ENCODE results near the gene SLC5A5. TPM values are rescaled to one million over a fixed set of nuclear protein-coding genes. Genes with fewer than 3 reads are reported as not detected.

Gene SLC5A5
- 0.22 TPM for total RNA-seq
- long read RNA-seq, result 0 reads

DNA sequence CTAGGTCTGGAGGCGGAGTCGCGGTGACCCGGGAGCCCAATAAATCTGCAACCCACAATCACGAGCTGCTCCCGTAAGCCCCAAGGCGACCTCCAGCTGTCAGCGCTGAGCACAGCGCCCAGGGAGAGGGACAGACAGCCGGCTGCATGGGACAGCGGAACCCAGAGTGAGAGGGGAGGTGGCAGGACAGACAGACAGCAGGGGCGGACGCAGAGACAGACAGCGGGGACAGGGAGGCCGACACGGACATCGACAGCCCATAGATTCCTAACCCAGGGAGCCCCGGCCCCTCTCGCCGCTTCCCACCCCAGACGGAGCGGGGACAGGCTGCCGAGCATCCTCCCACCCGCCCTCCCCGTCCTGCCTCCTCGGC lies at the start of gene SLC5A5:
Gene SLC5A5 (plus strand): TSS at position 68 of the 373 bp plus-strand sequence. CDS start 375 bp downstream, outside the sequence.
- DNase-seq (ENCODE audit: low spot score), result no peak

DNA sequence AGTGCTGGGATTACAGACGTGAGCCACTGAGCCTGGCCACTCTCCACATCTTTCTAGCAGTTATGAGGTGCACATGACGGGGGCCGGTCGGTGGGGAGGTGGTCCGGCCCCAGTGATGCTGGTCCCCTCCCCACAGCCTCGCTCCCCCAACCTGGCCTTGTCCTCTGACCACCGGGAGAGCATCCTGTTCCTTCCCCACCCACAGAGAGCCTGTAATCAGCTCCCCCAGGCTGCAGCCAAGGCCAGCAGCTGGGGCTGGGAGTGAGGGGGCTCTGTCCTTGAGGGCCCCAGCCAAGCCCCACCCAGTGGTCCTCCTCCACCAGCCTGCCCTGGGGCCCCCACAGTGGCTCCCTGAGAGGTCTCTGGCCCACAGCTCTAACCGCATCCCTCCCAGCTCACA lies 47.4 kb upstream of the SLC5A5 start:
- DNase-seq (ENCODE audit: low spot score), result no peak

DNA sequence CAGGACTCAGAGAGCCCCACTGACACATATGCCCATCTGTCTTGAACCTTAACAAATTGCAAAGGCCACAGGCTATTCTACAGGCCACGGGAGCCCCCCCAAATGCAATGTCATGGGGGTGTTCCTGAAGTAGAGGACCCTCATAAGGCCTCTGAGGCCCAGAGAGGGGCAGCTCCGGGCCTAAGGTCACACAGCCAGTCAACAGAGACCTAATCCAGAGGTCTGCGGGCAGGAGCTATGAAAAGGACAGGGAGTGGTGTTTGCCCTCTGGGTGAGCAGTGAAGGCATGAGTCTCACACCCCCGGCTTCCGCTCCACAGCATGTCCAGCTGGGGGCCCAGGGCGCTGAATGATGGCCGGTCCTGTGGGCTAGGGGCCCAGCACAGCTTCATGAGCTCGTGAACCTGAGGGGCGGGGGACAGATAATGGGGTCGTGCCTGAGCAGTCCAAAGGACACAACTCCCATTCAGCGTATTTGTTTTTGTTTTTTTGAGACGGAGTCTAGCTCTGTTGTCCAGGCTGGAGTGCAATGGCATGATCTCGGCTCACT lies 45.2 kb upstream of the SLC5A5 start:
- no peak for DNase-seq (ENCODE audit: low spot score)

DNA sequence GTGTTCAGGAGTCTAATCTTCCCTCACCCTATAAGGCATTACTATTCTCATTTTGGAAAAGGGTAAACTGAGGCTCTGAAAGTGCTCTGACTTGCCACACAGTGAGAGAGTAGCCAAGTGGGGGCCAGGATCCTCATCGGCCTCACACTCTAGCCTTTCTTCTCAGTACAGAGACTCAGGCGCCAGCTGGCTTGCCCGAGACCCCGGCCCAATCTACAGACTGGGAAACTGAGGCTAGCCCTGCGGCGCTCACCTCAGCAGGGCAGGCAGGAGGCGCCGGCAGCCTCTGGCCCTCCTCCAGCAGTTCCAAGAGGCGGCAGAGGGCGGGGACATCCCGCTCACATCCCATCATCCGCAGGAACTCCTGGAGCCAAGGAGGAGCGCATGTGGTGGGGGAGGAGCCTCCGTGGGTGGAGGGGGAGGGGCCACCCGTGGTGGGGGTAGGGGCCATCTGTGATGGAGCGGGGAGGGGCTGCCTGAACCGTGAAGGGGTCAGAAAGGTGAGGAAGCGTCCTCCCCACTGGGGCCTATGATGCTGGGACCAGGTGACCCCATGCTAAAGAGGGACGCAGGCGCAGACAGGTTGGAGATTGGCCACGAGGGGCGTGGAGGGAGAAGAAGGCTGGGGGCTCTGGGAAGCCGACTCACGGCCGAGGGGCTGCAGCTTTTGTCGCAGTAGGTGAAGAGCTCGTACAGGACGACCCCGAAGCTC lies 41.7 kb upstream of the SLC5A5 start:
- DNase-seq (ENCODE audit: low spot score), result no peak

DNA sequence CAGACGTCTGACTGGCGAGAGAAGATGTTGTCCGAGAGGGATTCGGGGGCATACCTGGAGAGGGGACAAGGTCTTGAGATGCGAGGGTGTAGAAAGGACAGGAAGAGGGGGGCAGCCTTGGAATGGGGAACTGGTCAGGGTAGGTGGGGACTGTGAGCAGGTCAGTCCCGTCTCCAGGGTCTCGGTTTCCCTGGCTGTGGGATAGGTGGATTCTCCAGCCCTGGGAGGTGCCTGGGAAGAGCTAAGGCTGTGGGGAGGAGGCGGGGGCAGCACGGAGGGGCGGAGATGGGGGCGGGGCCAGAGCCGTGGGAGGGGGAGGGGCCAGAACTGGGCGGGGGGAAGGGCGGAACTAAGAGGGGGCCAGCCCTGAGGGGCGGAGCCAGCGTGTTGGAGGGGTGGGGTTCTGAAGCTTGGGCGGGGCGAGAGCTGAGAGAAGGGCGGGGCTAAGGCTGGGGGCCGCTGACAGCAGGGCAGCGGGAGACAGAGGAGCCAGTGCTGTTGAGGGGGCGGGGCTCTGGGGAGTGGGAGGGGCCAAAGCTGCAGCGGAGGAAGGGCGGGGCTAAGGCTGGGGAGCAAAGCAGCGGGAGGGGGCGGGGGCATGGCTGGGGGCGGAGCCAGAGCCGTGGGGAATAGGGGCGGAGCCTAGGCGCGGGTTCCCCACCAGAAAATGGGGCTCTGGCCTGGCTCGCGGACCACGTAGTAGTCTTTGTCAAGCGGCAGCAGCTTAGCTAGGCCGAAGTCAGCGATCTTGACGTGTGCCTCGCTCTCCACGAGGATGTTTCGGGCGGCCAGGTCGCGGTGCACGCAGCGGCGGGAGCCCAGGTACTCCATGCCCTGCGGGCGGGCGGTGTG lies 41.0 kb upstream of the SLC5A5 start:
- DNase-seq (ENCODE audit: low spot score), result no peak

DNA sequence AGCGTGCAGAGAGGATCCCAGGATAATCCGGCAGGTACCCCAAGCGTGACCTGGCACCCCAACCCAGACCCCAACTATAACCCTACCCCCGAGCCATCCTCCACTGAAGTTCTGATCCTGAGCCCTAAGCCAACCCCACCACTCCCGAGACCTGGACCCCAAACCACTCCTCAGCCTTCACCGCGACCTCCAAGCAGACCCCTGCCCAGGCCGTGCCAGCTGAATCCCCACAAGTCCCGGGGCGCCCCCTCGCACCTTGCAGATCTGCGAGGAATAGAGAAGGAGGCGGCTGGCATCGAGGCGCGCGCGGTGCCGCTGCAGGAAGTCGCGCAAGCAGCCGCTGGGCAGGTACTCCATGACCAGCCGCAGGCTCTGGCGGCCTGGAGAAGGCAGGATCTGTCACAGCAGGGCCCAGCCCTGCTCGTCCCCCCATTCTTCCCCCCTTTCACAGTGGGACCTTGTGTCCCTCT lies 40.3 kb upstream of the SLC5A5 start:
- no peak for DNase-seq (ENCODE audit: low spot score)

DNA sequence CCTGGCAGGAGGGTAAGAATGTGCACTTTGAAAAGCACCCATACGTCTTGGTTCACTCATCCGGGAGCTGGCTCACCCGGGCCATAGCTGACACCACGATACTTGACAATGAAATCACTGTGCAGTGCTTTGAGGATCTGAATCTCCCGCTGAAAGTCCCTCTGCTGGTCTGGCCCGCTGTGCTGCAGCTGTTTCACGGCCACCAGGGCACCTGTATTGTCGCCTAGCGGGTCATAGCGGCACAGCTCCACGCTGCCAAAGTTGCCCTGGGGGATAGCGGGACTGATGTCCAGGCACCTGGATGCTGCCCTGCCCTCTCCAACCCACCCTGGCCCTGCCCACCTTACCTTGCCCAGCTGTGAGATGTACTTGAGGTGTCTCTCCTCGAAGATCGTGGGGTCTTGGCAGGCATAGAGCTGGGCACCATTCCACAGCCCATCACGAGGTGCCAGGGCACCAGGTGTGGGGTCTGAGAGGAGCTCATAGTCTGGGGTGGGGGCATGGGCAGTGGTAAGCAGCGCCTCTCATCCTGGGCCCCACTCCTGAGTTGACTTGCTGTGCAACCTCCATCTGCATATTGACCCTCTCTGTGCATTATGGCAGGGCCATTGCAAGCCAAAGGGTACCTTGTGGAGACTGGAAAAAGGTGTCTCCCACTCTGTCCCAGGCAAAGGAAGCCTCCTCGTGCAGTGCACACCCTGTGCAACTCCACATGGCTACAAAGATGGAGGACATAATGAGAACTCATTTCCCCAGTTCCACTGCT lies 39.1 kb upstream of the SLC5A5 start:
- DNase-seq (ENCODE audit: low spot score), result no peak

DNA sequence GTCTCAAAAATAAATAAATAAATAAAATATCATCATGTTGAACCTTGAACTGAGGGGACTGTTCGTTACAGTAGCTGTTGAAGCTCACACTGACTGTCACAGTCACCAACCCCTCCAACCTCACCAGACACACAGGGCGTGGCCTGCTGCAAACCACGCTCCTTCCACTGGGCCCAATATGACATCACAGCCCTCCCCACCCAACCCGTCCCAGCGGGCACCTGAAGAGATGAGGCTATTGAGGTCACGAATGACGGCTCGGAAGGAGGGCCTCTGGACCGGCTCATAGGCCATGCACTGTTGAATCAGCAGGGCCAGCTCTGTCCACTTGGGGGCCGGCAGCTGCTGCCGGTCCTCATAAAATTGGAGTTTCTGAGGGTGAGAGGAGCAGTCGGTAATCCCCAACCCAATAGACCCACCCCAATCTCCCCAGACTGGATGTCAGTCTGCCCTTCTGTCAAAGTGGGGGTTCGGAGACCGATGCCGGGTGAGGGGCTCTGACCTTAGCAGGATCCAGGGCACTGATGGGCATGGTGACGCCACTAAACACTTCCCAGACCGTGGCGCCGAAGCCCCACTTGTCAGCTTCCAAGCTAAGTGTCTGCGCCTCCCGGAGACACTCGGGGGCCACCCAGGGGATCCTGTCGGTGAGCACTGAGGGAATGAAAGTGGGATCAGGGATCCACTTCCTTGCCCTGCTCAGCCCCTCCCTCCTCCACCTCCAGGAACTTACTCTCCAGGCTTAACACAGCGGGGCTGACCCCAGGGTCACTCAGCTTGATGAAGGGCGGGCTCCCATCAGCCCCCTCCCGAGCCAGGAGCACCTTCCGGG lies 37.2 kb upstream of the SLC5A5 start:
- DNase-seq (ENCODE audit: low spot score), result no peak

DNA sequence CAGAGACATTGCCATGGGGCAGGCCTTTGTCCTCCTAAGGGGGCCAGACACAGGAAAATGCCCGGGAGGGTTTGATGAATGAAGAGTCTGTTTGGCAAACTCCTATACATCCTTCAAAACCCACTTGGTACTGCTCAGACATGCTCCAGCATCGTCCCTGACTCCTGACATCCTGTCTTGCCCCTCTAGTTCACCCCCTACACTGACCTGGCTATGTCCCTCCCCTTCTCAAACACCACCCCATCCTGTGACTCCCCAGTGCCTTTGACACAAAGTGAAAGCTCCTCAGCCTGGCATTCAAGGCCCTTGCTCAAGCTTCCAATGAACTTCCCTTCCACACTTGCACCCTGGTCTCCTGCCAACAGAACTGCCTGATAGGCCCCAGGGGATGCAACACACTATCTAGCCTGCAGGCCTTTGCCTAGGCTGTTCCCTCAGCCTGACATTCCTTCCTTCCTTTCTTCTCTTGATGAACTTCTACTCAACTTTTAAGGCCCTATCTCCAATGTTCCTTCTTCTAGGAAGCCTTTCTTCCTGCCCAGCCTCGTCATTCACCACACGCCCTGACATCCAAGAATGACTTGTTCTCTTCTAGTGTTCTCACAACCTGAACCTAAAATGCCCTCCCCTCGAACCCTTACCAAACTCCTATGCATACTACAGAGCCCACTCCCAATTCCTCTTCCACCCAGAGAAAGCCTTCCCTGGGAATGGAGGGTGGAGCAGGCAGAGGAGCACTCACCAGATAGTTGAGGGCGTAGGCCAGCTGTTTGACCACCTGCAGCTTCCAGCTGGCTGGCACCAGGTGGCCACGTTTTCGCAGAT lies 36.4 kb upstream of the SLC5A5 start:
- no peak for DNase-seq (ENCODE audit: low spot score)

DNA sequence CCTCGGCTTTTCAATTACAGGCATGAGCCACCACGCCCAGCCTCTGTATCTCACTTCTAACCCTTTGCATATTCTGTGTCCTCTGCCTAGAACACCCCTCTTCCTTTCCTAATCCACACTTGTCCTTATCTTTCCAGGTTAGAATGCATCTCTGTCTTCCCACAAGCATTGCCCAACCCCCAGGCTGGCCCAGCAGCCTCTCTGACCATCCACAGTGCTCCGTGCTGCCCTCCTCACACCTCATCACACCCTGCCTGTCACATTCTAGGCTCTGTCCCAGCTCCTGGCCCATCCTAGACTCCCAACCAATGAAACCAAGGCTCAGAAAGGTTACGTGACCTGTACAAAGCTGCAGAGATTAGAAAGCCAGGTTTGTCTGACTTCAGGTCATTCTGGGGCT lies 35.2 kb upstream of the SLC5A5 start:
- DNase-seq (ENCODE audit: low spot score), result no peak

DNA sequence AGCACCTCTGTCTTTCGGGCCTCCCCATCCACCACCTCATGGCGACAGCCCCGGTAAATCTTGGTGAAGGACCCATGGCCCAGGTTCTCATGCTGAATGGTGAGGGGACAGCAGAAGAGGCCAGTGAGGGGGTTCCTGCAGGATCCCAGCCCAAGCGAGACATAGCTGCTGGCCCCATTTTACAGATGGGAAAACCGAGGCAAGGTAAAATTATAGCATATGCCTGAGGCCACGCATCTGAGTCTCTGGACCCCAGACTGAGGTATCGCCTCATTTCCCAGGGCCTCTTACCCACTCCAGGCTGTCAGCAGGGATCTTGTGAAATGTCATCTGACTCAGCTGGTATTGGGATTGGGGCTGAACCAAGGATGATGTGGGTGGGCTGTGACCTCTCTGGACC lies 33.8 kb upstream of the SLC5A5 start:
- no peak for DNase-seq (ENCODE audit: low spot score)

DNA sequence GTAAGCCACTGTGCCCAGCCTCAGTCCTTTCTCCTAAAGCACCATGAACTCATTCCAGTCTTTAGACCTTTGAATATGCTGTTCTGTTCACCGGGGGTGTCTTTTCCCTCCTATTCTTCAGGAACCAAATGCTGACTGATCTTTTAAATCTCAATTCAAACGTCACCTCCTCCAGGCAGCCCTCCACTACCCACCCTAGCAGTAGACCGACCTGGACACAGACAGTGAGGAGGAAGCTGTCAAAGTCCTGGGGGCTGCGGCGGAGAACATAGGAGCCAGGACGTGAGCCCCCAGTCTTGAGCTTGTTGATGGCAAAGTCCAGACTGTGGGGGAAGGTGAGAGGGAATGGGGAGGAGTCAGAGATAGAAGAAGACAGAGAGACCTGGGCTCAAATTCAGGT lies 31.7 kb upstream of the SLC5A5 start:
- no peak for DNase-seq (ENCODE audit: low spot score)

DNA sequence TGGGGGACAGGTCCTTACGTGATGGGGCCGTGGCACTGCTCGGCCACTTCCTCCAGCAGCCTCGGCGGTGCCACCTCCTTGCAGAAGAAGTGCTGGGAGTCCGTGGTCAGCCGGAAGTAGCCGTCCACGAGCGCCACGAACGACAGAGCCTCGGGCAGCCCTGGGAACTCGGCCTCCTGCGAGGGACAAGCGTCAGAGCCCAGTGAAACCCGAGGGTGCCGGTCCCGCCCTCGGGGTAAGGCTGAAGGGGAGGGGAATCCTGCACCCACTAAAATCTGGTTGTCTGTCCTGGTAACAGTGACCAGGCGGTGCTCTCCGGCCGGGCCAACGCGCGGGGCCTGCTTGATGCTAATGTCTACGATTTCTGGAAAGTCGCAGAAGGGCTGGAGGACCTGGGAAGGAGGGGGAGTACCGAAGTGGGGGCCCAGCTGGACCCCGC lies 30.4 kb upstream of the SLC5A5 start:
- DNase-seq (ENCODE audit: low spot score), result no peak

DNA sequence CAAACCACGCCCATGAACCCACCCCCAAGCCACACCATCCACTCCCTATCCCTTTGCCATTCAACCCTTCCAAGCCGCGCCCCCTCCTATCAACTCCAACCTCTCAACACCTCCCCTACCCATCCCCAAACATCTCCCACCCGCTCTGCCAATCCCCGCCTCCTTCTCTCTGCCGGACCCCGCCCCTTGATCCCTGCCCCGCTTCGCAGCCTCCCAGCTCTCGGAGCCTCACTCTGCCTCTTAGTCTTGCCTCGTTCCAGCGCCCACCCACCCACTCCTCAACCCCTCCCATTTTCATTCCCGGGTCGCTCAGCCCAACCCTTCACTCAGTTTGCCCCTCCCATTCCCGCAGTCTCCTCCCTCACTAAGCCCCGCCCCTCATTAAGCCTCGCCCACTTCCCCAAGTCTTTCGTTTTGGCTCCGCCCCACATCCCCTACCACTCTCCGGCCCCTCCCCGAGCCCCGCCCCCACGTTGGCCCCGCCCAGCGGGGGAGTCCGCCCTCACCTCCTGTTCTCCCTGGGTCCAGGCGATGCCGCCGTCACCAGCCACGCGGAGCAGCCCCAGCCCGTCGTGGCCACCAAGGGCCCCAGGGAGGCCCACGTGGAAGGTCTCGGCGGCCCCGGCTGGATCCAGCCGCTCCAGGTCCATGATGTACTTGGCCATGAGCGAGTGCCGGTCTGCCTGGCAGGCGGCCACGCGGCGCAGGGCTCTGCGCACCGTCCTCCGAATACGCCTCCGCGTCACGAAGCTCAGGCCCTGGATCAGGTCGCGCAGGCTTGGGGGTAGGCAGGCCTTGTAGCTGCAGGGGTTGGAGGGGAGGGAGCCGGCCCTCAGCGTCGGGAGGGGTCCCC lies 29.7 kb upstream of the SLC5A5 start:
- no peak for DNase-seq (ENCODE audit: low spot score)

DNA sequence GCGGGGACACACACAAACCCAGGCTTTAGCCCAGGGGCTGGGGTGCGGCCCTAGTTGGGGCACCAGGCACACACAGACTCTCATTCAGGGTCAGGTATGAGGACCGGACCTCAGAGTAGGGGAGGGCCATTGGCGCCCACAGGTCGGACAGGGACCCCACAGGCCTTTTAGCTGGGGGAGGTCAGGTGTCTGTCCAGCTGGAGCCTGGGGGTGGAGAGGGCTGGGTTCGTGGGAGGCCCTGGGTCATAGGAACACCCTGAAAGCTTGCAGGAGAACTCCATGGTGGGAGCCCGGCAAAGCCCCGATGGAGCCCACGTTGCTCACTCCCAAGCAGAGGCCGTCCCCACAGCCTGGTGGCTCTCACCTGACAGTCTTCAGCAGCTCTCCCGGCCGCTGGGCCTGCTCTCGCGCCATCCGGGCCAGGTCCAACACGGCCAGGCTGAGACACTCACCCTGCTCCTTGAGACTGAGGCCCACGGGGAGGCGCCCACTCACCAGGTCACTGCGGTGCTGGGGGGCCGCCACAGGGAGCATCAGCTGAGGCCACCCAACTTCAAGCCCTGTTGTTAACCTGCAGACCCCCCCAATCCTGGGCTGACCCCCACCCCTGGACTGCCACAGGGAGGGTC lies 29.0 kb upstream of the SLC5A5 start:
- no peak for DNase-seq (ENCODE audit: low spot score)

DNA sequence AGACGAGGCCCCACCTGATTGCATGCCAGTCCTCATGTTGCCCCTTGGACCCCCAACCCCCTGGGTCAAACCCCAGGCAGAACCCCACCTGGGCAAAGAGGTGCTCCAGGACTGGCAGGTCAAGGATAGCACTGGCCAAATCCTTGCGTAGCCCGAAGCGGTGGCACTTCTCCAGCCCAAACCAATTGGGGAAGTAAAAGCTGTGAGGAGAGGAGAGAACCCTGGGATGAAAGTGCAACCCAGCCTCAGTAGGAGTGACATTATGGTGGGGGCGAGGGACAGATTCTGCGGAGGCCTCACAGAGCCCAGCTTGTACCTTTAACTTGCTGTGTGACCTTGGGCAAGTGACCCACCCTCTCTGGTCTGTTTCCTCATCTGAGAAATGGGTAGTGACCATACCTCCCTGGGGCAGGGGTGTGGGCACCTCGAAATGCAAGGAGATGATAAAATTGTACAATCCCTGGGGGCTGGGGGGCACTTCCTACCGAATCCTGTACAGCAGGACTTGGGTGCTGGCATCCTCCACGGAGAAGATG lies 28.4 kb upstream of the SLC5A5 start:
- no peak for DNase-seq (ENCODE audit: low spot score)

DNA sequence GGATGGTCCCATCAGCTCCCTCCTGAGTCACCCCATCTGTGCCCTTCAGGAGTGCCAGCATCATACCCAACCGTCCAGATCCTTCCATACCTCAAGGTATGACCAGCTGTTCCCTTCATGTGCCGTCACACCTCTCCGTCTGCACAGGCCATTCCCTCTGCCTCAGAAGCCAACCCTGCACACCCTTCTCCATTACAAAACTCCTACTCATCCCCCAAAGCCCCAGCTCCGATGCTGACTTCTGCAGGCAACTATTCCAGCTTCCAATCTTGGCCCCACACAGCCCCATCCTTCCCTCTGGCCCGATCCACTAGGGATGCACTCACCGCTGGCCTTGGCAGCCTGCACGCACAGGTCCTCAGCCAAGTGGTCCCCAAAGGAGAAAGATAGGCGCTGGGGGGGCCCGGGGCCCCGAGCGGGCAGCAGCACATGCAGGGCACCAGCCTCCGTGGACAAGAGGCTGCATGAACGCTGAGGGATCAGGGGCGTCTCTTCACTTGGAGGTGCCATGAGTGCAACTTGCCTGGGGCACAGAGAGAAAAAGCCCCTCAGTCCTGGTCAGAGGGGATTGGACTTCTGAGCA lies 27.7 kb upstream of the SLC5A5 start:
- no peak for DNase-seq (ENCODE audit: low spot score)

DNA sequence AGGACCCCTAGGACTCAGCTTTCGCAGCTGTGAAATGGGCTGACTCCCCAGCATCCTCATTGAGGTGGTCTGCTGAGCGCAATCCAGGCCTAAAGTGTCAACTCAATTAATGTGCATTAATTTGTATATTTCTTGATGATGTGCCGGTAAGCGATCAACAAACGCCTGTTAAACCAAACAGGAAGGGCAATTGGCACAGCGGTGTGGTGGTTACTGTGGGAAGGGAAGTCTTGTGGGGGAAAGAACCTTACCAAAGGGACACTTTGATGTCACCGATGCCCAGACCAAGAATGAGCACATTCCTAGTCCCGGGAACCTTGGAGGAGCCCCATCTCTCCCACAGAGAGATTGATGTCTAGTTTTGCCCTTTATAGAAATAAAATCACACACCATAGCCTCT lies 25.6 kb upstream of the SLC5A5 start:
- no peak for DNase-seq (ENCODE audit: low spot score)

Measured in mesenteric fat pad (tissue), 1 donor.